Kidney (tissue), 14 donors: Measurements from ENCODE around the gene SRGAP3. TPM values are rescaled to one million over a fixed set of nuclear protein-coding genes. Genes with fewer than 3 reads are reported as not detected.

Source experiments
- DNase-seq, 5 donors: peaks; one replicate each; pipeline ENCODE4 v3.0.0-alpha.2; 2013 to 2020
- FAIRE-seq: peaks from 2 replicates; lab custom pipeline; 2012; peaks lifted over from hg19 to GRCh38; lab: Jason Lieb, UNC
- H3K27ac ChIP-seq, 2 donors: one replicate each; pipeline ENCODE4 v1.7.0; 2013; ENCODE audit warnings: low read depth in 2 of 2, low read length in 2 of 2, inconsistent platforms in 1 of 2
- H3K27me3 ChIP-seq: one replicate; pipeline ENCODE4 v1.7.1; 2013; ENCODE audit warnings: low read length, inconsistent platforms; ENCODE audit not compliant: control insufficient read depth, insufficient read depth
- H3K36me3 ChIP-seq, 3 donors: one replicate each; pipeline versions ENCODE4 v1.7.0 to v1.7.1; 2013; ENCODE audit warnings: low read length in 3 of 3, control low read depth in 1 of 3, inconsistent platforms in 1 of 3; ENCODE audit not compliant: insufficient read depth in 3 of 3, control insufficient read depth in 2 of 3
- H3K4me1 ChIP-seq, 3 donors: one replicate each; pipeline versions ENCODE4 v1.7.0 to v1.7.1; 2013; ENCODE audit warnings: low read length in 3 of 3, inconsistent platforms in 1 of 3, low read depth in 1 of 3; ENCODE audit not compliant: control insufficient read depth in 2 of 3, insufficient read depth in 2 of 3
- H3K4me3 ChIP-seq, 3 donors: one replicate each; pipeline versions ENCODE4 v1.7.0 to v1.8.1; 2013; ENCODE audit warnings: low read length in 3 of 3, control low read depth in 1 of 3, inconsistent platforms in 1 of 3
- H3K9ac ChIP-seq, 3 donors: one replicate each; pipeline versions ENCODE4 v1.7.0 to v1.7.1; 2013; ENCODE audit warnings: low read length in 3 of 3, control low read depth in 1 of 3, inconsistent platforms in 1 of 3
- H3K9me3 ChIP-seq, 3 donors: one replicate each; pipeline versions ENCODE4 v1.7.0 to v1.7.1; 2013; ENCODE audit warnings: low read length in 3 of 3, control low read depth in 1 of 3, inconsistent platforms in 1 of 3; ENCODE audit not compliant: control insufficient read depth in 2 of 3, insufficient read depth in 1 of 3
- intact Hi-C: fragments of 100-400 bp; cut with DNase I; formaldehyde crosslinking; loops from one replicate; pipeline ENCODE4 v1.11.1; 2022
- polyA plus RNA-seq: library from polyadenylated mRNA; stranded (reverse); fragments of 350-450 nt; fragmentation: Illumina TruSeq; extraction: RNeasy Lipid Tissue Mini Kit (QIAGEN cat#74804); gene quantifications from one replicate; pipeline ENCODE4 v1.2.3, GENCODE V29; 2014; ENCODE audit warnings: low read depth, low replicate concordance; ENCODE audit not compliant: insufficient read depth
- total RNA-seq: library from RNA; stranded (reverse); fragmentation: NEBNext Ultra II Directional; extraction: Animal tissue kit (Norgen Biotek cat#: 25700); gene quantifications from one replicate; pipeline ENCODE4 v1.2.1, GENCODE V29; 2021
- TF ChIP-seq, protein P1 (sequence below): IDR thresholded peaks from 3 replicates; pipeline ENCODE4 v1.5.1; 2012; ENCODE audit warnings: mild to moderate bottlenecking, moderate library complexity, borderline replicate concordance; ENCODE audit not compliant: insufficient read depth; ENCODE audit errors: extremely low read depth
- donor health status: control.
- donor health status: control.
- donor health status: control.
- donor health status: control.
- donor health status: control.
- donor health status: DM: yes; HTN: yes; CAD: no.
- donor health status: Normal renal cell carcinoma (clear cell type).

SRGAP3 gene
- total and polyA plus RNA-seq, 2 donors from 2014 or later, result 4.1 to 24.3 TPM

DNA sequence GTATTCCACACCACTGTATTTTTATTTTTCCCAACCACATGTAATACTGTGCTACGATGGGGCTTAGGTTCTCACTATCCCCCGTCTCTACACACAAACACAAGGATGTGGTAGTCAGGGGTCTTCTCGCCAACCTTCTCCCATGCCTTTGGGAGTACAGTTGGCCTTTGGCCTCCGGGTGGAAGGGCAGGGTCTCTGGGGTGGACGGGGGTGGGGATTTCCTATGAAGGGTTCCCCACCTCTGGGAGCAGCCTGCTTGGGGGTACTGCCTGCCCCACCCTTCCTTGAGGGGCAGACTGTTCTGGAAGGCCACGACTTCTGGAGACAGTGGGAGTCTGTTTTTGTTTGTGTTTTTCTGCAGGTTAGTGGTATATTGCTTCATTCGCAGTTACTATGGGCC lies 264.9 kb downstream of the SRGAP3 start:
- H3K9ac ChIP-seq, result no peak overlapping the region
- H3K27ac ChIP-seq, result no peak overlapping the region
- H3K36me3 ChIP-seq, result no peaks in the 10 kb centered on the region
- intact Hi-C loops, result no loop called here
- FAIRE-seq (no peak), DNase-seq (no peak)
- no peak overlapping the region for H3K4me3 ChIP-seq
- TF ChIP-seq, protein P1, sequence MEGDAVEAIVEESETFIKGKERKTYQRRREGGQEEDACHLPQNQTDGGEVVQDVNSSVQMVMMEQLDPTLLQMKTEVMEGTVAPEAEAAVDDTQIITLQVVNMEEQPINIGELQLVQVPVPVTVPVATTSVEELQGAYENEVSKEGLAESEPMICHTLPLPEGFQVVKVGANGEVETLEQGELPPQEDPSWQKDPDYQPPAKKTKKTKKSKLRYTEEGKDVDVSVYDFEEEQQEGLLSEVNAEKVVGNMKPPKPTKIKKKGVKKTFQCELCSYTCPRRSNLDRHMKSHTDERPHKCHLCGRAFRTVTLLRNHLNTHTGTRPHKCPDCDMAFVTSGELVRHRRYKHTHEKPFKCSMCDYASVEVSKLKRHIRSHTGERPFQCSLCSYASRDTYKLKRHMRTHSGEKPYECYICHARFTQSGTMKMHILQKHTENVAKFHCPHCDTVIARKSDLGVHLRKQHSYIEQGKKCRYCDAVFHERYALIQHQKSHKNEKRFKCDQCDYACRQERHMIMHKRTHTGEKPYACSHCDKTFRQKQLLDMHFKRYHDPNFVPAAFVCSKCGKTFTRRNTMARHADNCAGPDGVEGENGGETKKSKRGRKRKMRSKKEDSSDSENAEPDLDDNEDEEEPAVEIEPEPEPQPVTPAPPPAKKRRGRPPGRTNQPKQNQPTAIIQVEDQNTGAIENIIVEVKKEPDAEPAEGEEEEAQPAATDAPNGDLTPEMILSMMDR, result no peak
- no peaks in the 10 kb centered on the region for H3K27me3 ChIP-seq
- no peaks in the 10 kb centered on the region for H3K4me1 ChIP-seq
- no peaks in the 10 kb centered on the region for H3K9me3 ChIP-seq

DNA sequence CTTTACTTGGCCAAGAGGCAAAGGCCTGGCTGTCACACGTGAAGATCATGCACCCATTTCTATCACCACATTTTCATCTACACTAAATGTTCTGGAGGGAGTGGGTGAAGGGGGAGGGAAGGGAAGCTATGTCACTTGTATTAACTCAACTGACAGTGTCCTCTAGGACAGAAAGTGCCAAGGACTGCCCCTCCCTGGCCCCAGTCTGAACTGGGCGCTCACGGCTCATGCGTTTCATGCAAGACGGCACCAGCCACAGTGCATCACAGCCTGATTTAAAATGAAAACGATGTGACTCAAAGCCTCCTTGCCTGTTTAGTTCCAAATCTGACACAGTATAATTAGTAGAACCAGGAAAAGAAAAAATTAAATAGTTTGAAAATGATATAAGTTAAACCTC lies 265.4 kb downstream of the SRGAP3 start:
- TF ChIP-seq, protein P1, result no peak
- no peak overlapping the region for H3K9ac ChIP-seq
- FAIRE-seq, result no peak
- no peak overlapping the region for H3K27ac ChIP-seq
- H3K9me3 ChIP-seq, result no peaks in the 10 kb centered on the region
- H3K4me1 ChIP-seq, result no peaks in the 10 kb centered on the region
- H3K27me3 ChIP-seq, result no peaks in the 10 kb centered on the region
- H3K4me3 ChIP-seq, result no peak overlapping the region
- intact Hi-C loops, result no loop called here
- DNase-seq, result no peak
- no peaks in the 10 kb centered on the region for H3K36me3 ChIP-seq

- no peak for DNase-seq
- Histone ChIP-seq H3K4me1 (no peaks in the 10 kb centered on the region), H3K36me3 (no peaks in the 10 kb centered on the region), H3K4me3 (no peak overlapping the region), H3K9me3 (no peaks in the 10 kb centered on the region), H3K27ac (no peak overlapping the region), H3K27me3 (no peaks in the 10 kb centered on the region), H3K9ac (no peak overlapping the region)
- intact Hi-C loops, result no loop called here
- no peak for FAIRE-seq
- TF ChIP-seq, protein P1, result no peak
Measured at GRCh38 chr3:8983591-8983990, 265.9 kb downstream of the SRGAP3 start.

GRCh38 chr3:8983026-8983425 lies 266.4 kb downstream of the SRGAP3 start:
- FAIRE-seq, result no peak

More at GRCh38 chr3:8983026-8983425, 266.4 kb downstream of the SRGAP3 start:
- DNase-seq, result peak in 1 of 5 donors; percentile 7
- no peaks in the 10 kb centered on the region for H3K4me1 ChIP-seq
- no peaks in the 10 kb centered on the region for H3K9me3 ChIP-seq
- H3K27ac ChIP-seq, result no peak overlapping the region
- H3K9ac ChIP-seq, result no peak overlapping the region
- TF ChIP-seq, protein P1, result no peak
- H3K36me3 ChIP-seq, result no peaks in the 10 kb centered on the region
- intact Hi-C loops, result no loop called here
- no peaks in the 10 kb centered on the region for H3K27me3 ChIP-seq
- H3K4me3 ChIP-seq, result no peak overlapping the region
